DOHH2 (cell line): Measurements from ENCODE around the gene VHLL.

Source experiments
- CTCF ChIP-seq: fragments of 200-600 bp; sonication (generic); IDR thresholded peaks from one replicate; pipeline ENCODE4 v1.5.1; 2014; ENCODE audit warnings: antibody characterized with exemption, mild to moderate bottlenecking, low read depth, low read length; ENCODE audit not compliant: poor library complexity, severe bottlenecking
- EZH2phosphoT487 ChIP-seq: fragments of 200-600 bp; sonication (generic); IDR thresholded peaks from 2 replicates; pipeline ENCODE4 v1.6.1; 2017; ENCODE audit warnings: borderline replicate concordance, mild to moderate bottlenecking, antibody characterized with exemption, low read length, moderate library complexity, mixed read lengths

GRCh38 chr1:156284112-156284511 is 15.0 kb downstream of the VHLL start, which contains the start of gene TMEM79:
- TF ChIP-seq EZH2phosphoT487 (no peak), CTCF (no peak)
